NCI-H187 treated with DMSO at 0.1 percent for 48 hours (cell line): Measurements from ENCODE around the gene GFAP.
A peak's percentile ranks its signal among the peaks of the same experiment; 100 is the strongest.

Experiments
- DNase-seq: peaks from one replicate; lab custom pipeline; 2025; lab: John Stamatoyannopoulos, UW

Gene GFAP

GRCh38 chr17:44931376-44931775, 16.1 kb upstream of the GFAP start:
- no peak for DNase-seq

- no peak for DNase-seq
Observed at GRCh38 chr17:44930667-44931066, 15.4 kb upstream of the GFAP start.

GRCh38 chr17:44928950-44929720, 13.8 kb upstream of the GFAP start:
- no peak for DNase-seq

- DNase-seq: no peak
Observed at GRCh38 chr17:44928136-44928535, 12.8 kb upstream of the GFAP start.

GRCh38 chr17:44927696-44928095, 12.4 kb upstream of the GFAP start:
- no peak for DNase-seq

DNA sequence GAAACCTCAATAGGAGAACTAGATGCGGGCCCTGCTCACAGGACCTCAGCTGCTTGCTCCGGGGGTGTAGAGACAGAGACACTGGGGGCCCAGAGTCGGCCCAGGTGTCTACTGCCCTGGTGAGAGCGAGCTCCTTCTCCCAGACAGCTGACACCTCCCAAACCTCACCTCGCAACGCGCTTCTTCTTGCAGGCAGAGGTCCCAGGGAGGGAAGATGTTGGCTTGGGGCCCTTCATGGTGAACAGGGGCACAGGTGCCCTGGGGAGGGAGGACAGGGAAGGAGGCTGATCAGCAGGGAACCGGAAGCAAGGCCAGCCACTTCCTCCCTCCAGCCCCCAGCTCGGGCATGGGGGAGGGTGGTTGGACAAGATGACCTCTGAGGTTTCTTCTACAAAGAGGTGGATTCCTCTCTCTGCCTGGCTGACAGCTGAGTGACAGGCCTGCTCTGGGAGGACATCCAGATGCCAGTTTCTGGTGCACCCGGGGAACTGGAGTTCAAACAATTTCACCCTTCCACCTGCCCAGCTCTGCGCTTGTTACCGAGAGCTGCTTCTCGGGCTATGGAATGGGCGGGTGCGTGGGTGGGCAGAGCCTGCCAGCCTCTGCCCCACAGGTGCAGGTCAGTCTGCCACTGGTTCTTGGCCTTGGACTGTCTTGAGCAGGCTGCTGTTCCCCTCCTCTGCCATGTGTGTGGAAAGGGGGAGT, 11.7 kb upstream of the GFAP start:
- DNase-seq: no peak

GRCh38 chr17:44925731-44926697, 10.7 kb upstream of the GFAP start:
- DNase-seq: no peak

- DNase-seq: no peak
Observed at GRCh38 chr17:44924107-44924544, 8.8 kb upstream of the GFAP start.

DNA sequence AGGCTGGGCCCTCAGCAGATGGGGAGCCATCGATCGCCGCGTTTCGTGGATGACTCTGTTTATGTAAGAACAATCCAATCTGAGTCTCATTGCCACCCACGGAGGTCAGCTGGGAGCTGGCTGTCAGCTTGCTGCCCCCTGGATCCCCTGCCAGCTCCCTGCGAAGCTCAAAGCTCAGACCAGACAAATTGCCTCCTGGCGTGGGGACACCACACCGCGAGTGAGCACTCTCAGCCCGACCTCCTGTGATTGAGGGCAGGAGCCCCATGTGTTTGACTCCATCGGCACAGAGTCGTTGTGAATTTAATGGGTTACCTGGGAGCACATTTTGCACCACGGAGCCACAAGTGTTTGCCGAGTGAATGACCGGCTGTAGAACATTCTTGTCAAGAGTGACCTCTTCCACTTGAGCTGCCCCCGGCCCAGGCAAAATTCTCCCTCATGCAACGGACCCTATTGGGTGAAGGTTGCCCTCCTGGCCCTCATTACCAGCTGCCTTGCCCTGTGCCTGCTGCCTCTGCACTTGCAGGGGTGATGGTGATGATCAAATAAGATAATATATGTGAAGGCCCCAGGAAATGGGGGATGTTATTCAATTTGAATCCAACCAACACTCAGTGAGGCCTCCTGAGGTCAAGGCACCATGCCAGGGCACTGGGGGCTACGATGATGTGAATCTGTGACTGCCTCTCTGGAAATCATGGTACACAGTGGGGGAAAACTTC, 7.6 kb upstream of the GFAP start:
- no peak for DNase-seq

- no peak for DNase-seq
Observed at GRCh38 chr17:44922136-44922535, 6.8 kb upstream of the GFAP start.

- DNase-seq: no peak
Observed at GRCh38 chr17:44921122-44921882, 6.0 kb upstream of the GFAP start.

- DNase-seq: no peak
Observed at GRCh38 chr17:44920565-44920940, 5.3 kb upstream of the GFAP start.

- DNase-seq: peak; percentile 34
Observed at GRCh38 chr17:44919885-44920564, 4.7 kb upstream of the GFAP start.

- no peak for DNase-seq
Observed at GRCh38 chr17:44919411-44919810, 4.1 kb upstream of the GFAP start.

DNA sequence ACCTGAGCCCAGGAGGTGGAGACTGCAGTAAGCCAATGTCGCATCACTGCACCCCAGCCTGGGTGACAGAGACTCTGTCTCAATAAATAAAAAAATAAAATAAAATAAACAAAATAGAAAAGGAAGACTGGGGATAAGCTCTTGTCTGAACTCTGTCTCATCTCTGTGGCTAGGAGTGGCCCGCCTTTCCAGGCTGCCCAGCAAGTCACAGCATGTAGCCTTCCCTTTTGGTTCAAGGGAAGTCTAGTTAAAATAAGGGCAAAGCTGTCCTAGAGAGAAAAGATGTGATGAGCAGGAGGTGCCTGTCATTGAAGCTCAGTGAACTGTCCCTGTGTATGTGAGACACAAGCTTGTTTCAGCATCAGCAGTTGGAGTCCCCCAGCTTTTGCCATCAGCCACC, 2.7 kb upstream of the GFAP start:
- DNase-seq: no peak

GRCh38 chr17:44917456-44917855, 2.2 kb upstream of the GFAP start:
- no peak for DNase-seq

DNA sequence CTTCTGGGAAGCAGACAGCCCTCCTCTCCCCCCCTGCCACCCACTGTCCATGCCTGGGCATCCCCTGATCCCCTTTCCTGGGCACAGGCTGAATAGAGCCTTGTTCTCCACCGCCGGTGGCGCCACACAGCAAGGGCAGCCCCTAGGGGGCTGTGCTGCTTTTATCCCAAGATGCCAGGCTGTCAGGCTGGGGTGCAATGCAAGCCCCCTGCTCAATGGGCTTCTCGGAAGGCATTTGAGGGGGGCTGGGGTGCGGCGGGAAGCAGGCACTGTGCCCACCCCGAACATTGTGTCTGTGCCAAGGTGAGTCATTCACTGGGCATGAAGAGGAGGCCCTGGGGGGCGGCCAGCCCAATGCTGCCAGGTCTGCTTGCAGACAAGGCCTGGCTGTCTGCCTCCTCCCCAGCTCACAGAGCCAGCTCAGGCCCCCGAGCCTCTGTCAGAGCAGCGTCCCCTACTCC, 1.5 kb upstream of the GFAP start:
- DNase-seq: no peak

DNA sequence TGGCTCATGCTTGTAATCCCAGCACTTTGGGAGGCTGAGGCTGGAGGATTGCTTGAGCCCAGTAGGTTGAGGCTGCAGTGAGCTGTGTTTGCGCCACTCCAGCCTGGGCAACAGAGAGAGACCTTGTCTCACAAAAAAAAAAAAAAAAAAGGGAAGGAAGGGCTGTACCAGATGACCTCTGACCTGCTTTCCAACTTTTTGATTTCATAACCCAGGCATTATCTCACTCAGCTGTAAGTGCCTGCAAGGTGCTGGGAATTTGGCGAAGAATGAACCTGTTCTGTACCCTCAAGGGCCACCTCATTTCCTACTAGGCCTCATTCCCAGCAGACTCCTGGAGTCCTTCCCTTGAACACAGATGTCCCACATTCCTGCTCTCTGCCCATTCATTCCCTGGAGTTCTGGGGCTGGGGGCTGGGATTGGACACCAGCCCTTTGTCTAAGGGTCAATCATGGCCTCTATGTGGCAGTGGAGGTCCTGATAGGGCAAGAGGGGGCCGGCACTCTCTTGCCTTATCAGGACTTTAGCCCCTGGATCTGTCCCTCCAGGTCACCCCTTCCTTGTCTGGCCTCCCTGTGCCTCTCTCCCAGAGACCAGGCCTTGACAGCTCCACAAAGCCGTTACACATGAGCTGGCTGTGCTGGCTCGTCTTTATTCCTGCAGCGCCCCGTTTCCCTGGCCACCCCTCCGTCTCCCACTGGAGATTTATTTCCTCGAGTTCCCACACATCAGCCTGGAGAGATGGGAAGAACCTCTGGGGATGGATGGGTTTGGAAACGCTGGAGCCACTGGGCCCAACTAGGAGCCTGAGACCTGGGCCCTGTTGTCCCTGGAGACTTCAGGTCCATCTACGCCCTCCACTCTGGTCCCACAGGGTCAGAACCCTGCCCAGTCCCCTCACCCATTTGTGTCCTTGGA, 821 bp upstream of the GFAP start:
- DNase-seq: no peak

GRCh38 chr17:44914698-44915271, 515 bp downstream of the GFAP start:
- DNase-seq: no peak
